ENCODE measurements around the gene CYSRT1. TPM values are rescaled to one million over a fixed set of nuclear protein-coding genes. Genes with fewer than 3 reads are reported as not detected.

The CYSRT1 gene
- total RNA-seq, 1 donor from 2014 or later: 0.59 TPM

- DNase-seq: no peak
- Histone ChIP-seq H3K9me3 (no peaks in the 10 kb centered on the region), H3K4me1 (peaks cover 69% of the 10 kb centered on the region), H3K27ac (no peak overlapping the region), H3K27me3 (ENCODE audit: low read depth) (no peaks in the 10 kb centered on the region), H3K4me3 (no peak overlapping the region), H3K36me3 (peaks cover 24% of the 10 kb centered on the region)
- ATAC-seq: no peak
- intact Hi-C loops (cut with DNase I): no loop called here
- TF ChIP-seq, protein P1, sequence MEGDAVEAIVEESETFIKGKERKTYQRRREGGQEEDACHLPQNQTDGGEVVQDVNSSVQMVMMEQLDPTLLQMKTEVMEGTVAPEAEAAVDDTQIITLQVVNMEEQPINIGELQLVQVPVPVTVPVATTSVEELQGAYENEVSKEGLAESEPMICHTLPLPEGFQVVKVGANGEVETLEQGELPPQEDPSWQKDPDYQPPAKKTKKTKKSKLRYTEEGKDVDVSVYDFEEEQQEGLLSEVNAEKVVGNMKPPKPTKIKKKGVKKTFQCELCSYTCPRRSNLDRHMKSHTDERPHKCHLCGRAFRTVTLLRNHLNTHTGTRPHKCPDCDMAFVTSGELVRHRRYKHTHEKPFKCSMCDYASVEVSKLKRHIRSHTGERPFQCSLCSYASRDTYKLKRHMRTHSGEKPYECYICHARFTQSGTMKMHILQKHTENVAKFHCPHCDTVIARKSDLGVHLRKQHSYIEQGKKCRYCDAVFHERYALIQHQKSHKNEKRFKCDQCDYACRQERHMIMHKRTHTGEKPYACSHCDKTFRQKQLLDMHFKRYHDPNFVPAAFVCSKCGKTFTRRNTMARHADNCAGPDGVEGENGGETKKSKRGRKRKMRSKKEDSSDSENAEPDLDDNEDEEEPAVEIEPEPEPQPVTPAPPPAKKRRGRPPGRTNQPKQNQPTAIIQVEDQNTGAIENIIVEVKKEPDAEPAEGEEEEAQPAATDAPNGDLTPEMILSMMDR (IDR thresholded peaks at IDR 0.05): no peak
These were observed 30.1 kb upstream of the CYSRT1 start for GRCh38 chr9:137194909-137195308.

DNA sequence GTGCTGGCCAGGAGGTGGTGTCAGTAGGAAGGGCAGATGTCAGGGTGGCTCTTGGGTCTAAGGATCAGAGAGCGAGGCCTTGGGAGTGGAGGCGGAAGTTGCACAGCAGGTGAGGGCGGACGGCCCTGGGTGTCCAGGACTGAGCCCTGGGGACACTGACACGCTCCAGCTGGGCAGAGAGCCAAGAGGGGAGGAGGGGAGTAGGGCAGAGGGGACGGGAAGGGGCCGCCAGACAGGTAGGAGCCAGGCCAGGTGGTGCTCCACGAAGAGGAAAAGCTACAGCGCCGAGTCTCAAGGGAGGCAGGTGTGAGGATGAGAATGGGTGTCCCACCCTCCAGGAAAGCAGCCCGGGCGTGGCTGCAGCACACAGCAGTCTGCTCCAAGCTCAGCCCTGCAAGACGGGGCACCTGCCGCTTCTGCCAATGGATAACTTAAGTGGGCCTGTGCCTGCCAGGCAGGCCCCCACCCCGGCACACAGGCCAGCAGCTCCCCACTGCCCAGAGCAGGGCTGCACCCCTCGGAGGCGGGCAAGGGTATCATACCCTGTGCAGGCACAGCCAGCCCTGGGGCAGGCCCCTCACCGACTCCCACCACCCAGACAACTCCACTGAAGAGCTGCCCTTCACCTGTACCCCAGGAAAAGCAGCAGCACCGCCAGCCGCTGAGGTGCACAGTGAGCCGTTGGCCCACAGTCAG is 29.3 kb upstream of the CYSRT1 start:
- no peak overlapping the region for H3K27ac ChIP-seq
- no peak for DNase-seq
- peaks cover 62% of the 10 kb centered on the region for H3K4me1 ChIP-seq
- H3K36me3 ChIP-seq: peaks cover 16% of the 10 kb centered on the region
- H3K27me3 ChIP-seq (ENCODE audit: low read depth): no peaks in the 10 kb centered on the region
- TF ChIP-seq, protein P1 (IDR thresholded peaks at IDR 0.05): no peak
- no peak for ATAC-seq
- no peaks in the 10 kb centered on the region for H3K9me3 ChIP-seq
- intact Hi-C loops (cut with DNase I): no loop called here
- no peak overlapping the region for H3K4me3 ChIP-seq

- Histone ChIP-seq H3K4me1 (peaks cover 67% of the 10 kb centered on the region), H3K27me3 (ENCODE audit: low read depth) (no peaks in the 10 kb centered on the region), H3K9me3 (no peaks in the 10 kb centered on the region), H3K36me3 (no peaks in the 10 kb centered on the region), H3K4me3 (peak overlapping the region; percentile 69), H3K27ac (peak overlapping the region; percentile 78)
- intact Hi-C loops (cut with DNase I): no loop called here
- ATAC-seq: peak; percentile 41 to 60
- peak; percentile 73 for DNase-seq
- TF ChIP-seq, protein P1 (IDR thresholded peaks at IDR 0.05): no peak
These were observed 26.7 kb upstream of the CYSRT1 start for GRCh38 chr9:137198051-137198901.

GRCh38 chr9:137198902-137199283 is 26.1 kb upstream of the CYSRT1 start:
- peak overlapping the region; percentile 78 for H3K27ac ChIP-seq
- intact Hi-C loops (cut with DNase I): no loop called here
- H3K27me3 ChIP-seq (ENCODE audit: low read depth): no peaks in the 10 kb centered on the region
- ATAC-seq (no peak), DNase-seq (no peak)
- H3K4me3 ChIP-seq: peak overlapping the region; percentile 69
- no peaks in the 10 kb centered on the region for H3K36me3 ChIP-seq
- no peaks in the 10 kb centered on the region for H3K9me3 ChIP-seq
- TF ChIP-seq, protein P1 (IDR thresholded peaks at IDR 0.05): no peak
- H3K4me1 ChIP-seq: peaks cover 67% of the 10 kb centered on the region

GRCh38 chr9:137199411-137200121 is 25.4 kb upstream of the CYSRT1 start:
- ATAC-seq: no peak
- H3K4me1 ChIP-seq: peaks cover 68% of the 10 kb centered on the region

More at GRCh38 chr9:137199411-137200121, 25.4 kb upstream of the CYSRT1 start:
- Histone ChIP-seq H3K36me3 (no peaks in the 10 kb centered on the region), H3K27ac (peak overlapping the region; percentile 78), H3K9me3 (no peaks in the 10 kb centered on the region), H3K4me3 (peak overlapping the region; percentile 69), H3K27me3 (ENCODE audit: low read depth) (no peaks in the 10 kb centered on the region)
- no peak for DNase-seq
- TF ChIP-seq, protein P1 (IDR thresholded peaks at IDR 0.05): no peak
- intact Hi-C loops (cut with DNase I): no loop called here

All from lower lobe of right lung (tissue), 2 donors.